ENCODE measurements around the gene ATXN1L. TPM values are rescaled to one million over a fixed set of nuclear protein-coding genes. Genes with fewer than 3 reads are reported as not detected.

The ATXN1L gene
- total and polyA plus RNA-seq, 4 donors: 5.7 to 15.0 (median 8.5) TPM

DNA sequence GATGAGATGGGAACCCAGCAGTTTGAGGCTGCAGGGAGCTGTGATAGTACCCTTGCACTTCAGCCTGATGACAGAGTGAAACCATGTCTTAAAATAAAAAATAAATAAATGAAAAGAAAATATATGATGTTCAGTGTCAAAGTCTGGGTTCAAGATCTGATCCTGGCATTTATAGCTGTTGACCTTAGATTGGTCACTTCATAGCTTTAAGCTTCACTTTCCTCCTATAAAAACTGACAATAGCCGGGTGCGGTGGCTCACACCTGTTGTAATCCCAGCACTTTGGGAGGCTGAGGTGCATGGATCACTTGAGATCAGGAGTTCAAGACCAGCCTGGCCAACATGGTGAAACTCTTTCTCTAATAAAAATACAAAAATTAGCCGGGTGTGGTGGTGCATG is 43.4 kb downstream of the ATXN1L start:
- TF ChIP-seq FOXA2 (IDR thresholded peaks at IDR 0.05) (no peak), NR2F2 (IDR thresholded peaks at IDR 0.05) (no peak), FOXA1 (IDR thresholded peaks at IDR 0.05) (no peak), EGR1 (IDR thresholded peaks at IDR 0.05; ENCODE audit: low read depth in 2 of 2) (no peak), JUND (IDR thresholded peaks at IDR 0.05) (no peak), TAF1 (conservative IDR thresholded peaks at IDR 0.05) (no peak), YY1 (IDR thresholded peaks at IDR 0.05) (no peak), HNF4G (IDR thresholded peaks at IDR 0.05) (no peak), SP1 (IDR thresholded peaks at IDR 0.05) (no peak)
- TF ChIP-seq, protein P1, sequence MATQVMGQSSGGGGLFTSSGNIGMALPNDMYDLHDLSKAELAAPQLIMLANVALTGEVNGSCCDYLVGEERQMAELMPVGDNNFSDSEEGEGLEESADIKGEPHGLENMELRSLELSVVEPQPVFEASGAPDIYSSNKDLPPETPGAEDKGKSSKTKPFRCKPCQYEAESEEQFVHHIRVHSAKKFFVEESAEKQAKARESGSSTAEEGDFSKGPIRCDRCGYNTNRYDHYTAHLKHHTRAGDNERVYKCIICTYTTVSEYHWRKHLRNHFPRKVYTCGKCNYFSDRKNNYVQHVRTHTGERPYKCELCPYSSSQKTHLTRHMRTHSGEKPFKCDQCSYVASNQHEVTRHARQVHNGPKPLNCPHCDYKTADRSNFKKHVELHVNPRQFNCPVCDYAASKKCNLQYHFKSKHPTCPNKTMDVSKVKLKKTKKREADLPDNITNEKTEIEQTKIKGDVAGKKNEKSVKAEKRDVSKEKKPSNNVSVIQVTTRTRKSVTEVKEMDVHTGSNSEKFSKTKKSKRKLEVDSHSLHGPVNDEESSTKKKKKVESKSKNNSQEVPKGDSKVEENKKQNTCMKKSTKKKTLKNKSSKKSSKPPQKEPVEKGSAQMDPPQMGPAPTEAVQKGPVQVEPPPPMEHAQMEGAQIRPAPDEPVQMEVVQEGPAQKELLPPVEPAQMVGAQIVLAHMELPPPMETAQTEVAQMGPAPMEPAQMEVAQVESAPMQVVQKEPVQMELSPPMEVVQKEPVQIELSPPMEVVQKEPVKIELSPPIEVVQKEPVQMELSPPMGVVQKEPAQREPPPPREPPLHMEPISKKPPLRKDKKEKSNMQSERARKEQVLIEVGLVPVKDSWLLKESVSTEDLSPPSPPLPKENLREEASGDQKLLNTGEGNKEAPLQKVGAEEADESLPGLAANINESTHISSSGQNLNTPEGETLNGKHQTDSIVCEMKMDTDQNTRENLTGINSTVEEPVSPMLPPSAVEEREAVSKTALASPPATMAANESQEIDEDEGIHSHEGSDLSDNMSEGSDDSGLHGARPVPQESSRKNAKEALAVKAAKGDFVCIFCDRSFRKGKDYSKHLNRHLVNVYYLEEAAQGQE (IDR thresholded peaks at IDR 0.05): no peak
- TF ChIP-seq, protein P2, sequence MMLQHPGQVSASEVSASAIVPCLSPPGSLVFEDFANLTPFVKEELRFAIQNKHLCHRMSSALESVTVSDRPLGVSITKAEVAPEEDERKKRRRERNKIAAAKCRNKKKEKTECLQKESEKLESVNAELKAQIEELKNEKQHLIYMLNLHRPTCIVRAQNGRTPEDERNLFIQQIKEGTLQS (IDR thresholded peaks at IDR 0.05): no peak
- TF ChIP-seq, protein P3, sequence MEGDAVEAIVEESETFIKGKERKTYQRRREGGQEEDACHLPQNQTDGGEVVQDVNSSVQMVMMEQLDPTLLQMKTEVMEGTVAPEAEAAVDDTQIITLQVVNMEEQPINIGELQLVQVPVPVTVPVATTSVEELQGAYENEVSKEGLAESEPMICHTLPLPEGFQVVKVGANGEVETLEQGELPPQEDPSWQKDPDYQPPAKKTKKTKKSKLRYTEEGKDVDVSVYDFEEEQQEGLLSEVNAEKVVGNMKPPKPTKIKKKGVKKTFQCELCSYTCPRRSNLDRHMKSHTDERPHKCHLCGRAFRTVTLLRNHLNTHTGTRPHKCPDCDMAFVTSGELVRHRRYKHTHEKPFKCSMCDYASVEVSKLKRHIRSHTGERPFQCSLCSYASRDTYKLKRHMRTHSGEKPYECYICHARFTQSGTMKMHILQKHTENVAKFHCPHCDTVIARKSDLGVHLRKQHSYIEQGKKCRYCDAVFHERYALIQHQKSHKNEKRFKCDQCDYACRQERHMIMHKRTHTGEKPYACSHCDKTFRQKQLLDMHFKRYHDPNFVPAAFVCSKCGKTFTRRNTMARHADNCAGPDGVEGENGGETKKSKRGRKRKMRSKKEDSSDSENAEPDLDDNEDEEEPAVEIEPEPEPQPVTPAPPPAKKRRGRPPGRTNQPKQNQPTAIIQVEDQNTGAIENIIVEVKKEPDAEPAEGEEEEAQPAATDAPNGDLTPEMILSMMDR (IDR thresholded peaks at IDR 0.05; ENCODE audit: low read depth, low read length, missing input control): no peak
- 94% methylated on average over 3 of the region's 3 CpGs for WGBS
- Histone ChIP-seq H3K9me3 (ENCODE audit: control insufficient read depth in 4 of 4, low read length in 3 of 4) (no peaks in the 10 kb centered on the region), H3K36me3 (ENCODE audit: control insufficient read depth in 4 of 4, insufficient read depth in 3 of 4, low read depth in 1 of 4, low read length in 3 of 4) (no peaks in the 10 kb centered on the region), H3K4me3 (ENCODE audit: low read depth in 1 of 3, low read length in 3 of 3) (no peak overlapping the region), H3K27ac (ENCODE audit: low read depth in 1 of 2, low read length in 2 of 2) (no peak overlapping the region), H3K9ac (ENCODE audit: low read depth in 1 of 2, low read length in 2 of 2) (no peak overlapping the region), H3K4me1 (ENCODE audit: control insufficient read depth in 4 of 4, insufficient read depth in 4 of 4, low read length in 3 of 4) (peaks cover 0 to 13% (median 6%) of the 10 kb centered on the region in 4 donors), H3K27me3 (ENCODE audit: control insufficient read depth in 4 of 4, insufficient read depth in 4 of 4, low read length in 3 of 4) (no peaks in the 10 kb centered on the region)
- no peak for DNase-seq (ENCODE audit: low spot score)

DNA sequence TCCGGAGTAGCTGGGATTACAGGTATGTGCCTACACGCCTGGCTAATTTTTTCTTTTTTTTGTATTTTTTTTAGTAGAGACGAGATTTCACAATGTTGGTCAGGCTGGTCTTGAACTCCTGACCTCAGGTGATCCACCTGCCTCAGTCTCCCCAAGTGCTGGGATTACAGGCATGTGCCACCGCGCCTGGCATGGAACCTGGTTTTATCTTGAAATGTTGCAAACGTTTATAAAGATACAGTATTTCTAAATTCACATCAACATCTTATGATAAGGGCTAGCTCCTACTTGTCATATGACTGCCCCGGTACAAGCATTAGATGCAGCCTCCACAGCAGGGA is 48.1 kb downstream of the ATXN1L start:
- no peak for DNase-seq (ENCODE audit: low spot score)
- Histone ChIP-seq H3K4me3 (ENCODE audit: low read depth in 1 of 3, low read length in 3 of 3) (peak overlapping the region in 2 of 3 donors; percentile 91 to 93), H3K27me3 (ENCODE audit: control insufficient read depth in 4 of 4, insufficient read depth in 4 of 4, low read length in 3 of 4) (no peaks in the 10 kb centered on the region), H3K4me1 (ENCODE audit: control insufficient read depth in 4 of 4, insufficient read depth in 4 of 4, low read length in 3 of 4) (peaks cover 0 to 12% (median 8%) of the 10 kb centered on the region in 4 donors), H3K9ac (ENCODE audit: low read depth in 1 of 2, low read length in 2 of 2) (peak overlapping the region; percentile 76 to 92), H3K9me3 (ENCODE audit: control insufficient read depth in 4 of 4, low read length in 3 of 4) (no peaks in the 10 kb centered on the region), H3K36me3 (ENCODE audit: control insufficient read depth in 4 of 4, insufficient read depth in 3 of 4, low read depth in 1 of 4, low read length in 3 of 4) (no peaks in the 10 kb centered on the region), H3K27ac (ENCODE audit: low read depth in 1 of 2, low read length in 2 of 2) (peak overlapping the region; percentile 80 to 98)
- 36% methylated on average over 7 of the region's 7 CpGs for whole genome bisulfite sequencing
- TF ChIP-seq TAF1 (conservative IDR thresholded peaks at IDR 0.05) (no peak), JUND (IDR thresholded peaks at IDR 0.05) (no peak), EGR1 (IDR thresholded peaks at IDR 0.05; ENCODE audit: low read depth in 2 of 2) (no peak), HNF4G (IDR thresholded peaks at IDR 0.05) (no peak), RAD21 (IDR thresholded peaks at IDR 0.05) (no peak), GABPA (IDR thresholded peaks at IDR 0.05 in 1 of 2, conservative IDR thresholded peaks at IDR 0.05 in 1 of 2) (no peak), YY1 (IDR thresholded peaks at IDR 0.05) (no peak), FOXA1 (IDR thresholded peaks at IDR 0.05) (no peak), SP1 (IDR thresholded peaks at IDR 0.05) (no peak), RXRA (IDR thresholded peaks at IDR 0.05) (no peak)
- TF ChIP-seq, protein P2 (IDR thresholded peaks at IDR 0.05): no peak
- TF ChIP-seq, protein P4, sequence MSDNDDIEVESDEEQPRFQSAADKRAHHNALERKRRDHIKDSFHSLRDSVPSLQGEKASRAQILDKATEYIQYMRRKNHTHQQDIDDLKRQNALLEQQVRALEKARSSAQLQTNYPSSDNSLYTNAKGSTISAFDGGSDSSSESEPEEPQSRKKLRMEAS (IDR thresholded peaks at IDR 0.05): no peak
- TF ChIP-seq, protein P5, sequence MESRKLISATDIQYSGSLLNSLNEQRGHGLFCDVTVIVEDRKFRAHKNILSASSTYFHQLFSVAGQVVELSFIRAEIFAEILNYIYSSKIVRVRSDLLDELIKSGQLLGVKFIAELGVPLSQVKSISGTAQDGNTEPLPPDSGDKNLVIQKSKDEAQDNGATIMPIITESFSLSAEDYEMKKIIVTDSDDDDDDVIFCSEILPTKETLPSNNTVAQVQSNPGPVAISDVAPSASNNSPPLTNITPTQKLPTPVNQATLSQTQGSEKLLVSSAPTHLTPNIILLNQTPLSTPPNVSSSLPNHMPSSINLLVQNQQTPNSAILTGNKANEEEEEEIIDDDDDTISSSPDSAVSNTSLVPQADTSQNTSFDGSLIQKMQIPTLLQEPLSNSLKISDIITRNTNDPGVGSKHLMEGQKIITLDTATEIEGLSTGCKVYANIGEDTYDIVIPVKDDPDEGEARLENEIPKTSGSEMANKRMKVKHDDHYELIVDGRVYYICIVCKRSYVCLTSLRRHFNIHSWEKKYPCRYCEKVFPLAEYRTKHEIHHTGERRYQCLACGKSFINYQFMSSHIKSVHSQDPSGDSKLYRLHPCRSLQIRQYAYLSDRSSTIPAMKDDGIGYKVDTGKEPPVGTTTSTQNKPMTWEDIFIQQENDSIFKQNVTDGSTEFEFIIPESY (IDR thresholded peaks at IDR 0.05): no peak
- TF ChIP-seq, protein P1 (IDR thresholded peaks at IDR 0.05): no peak
- TF ChIP-seq, protein P3 (IDR thresholded peaks at IDR 0.05; ENCODE audit: low read depth, low read length, missing input control): no peak
